22Rv1 (cell line): ENCODE measurements around the gene CETN2.
"Not testable (repeated sequence)": the region's sequence is repeated elsewhere in the genome, so short reads cannot be mapped to it uniquely, and the experiment has no call there.

Source experiments
- H3K27ac ChIP-seq: fragments of 450-650 bp; 2 replicates; pipeline ENCODE4 v1.5.1; 2017
- ZFX ChIP-seq: fragments of 450-650 bp; IDR thresholded peaks from 2 replicates; pipeline ENCODE4 v1.6.1; 2017; ENCODE audit warnings: antibody characterized with exemption, borderline replicate concordance
- TF ChIP-seq, protein P1 (sequence below): fragments of 450-650 bp; IDR thresholded peaks from 2 replicates; pipeline ENCODE4 v1.5.1; 2017; ENCODE audit warnings: mild to moderate bottlenecking

Gene CETN2

DNA sequence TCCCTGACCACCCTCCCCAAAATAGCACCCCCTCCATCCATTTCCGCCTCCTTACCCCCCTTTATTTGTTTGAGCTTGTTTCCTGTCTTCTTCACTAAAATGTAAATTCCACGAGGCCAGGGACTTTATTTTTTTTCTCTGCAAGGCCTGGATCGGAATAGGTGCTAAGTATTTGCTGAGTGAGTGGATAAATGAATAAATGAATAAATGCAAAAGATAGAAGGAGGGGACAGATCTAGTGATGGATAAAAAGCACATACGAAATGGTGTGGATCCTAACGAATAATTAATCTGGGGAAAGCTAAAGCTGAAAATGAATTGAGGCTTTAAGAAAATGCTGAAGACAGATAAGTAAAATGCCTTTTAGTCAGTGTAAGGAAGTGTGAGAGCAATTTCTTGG is 12.2 kb downstream of the CETN2 start:
- no peak overlapping the region for H3K27ac ChIP-seq
- no peak for TF ChIP-seq ZFX
- TF ChIP-seq, protein P1, sequence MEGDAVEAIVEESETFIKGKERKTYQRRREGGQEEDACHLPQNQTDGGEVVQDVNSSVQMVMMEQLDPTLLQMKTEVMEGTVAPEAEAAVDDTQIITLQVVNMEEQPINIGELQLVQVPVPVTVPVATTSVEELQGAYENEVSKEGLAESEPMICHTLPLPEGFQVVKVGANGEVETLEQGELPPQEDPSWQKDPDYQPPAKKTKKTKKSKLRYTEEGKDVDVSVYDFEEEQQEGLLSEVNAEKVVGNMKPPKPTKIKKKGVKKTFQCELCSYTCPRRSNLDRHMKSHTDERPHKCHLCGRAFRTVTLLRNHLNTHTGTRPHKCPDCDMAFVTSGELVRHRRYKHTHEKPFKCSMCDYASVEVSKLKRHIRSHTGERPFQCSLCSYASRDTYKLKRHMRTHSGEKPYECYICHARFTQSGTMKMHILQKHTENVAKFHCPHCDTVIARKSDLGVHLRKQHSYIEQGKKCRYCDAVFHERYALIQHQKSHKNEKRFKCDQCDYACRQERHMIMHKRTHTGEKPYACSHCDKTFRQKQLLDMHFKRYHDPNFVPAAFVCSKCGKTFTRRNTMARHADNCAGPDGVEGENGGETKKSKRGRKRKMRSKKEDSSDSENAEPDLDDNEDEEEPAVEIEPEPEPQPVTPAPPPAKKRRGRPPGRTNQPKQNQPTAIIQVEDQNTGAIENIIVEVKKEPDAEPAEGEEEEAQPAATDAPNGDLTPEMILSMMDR = no peak

DNA sequence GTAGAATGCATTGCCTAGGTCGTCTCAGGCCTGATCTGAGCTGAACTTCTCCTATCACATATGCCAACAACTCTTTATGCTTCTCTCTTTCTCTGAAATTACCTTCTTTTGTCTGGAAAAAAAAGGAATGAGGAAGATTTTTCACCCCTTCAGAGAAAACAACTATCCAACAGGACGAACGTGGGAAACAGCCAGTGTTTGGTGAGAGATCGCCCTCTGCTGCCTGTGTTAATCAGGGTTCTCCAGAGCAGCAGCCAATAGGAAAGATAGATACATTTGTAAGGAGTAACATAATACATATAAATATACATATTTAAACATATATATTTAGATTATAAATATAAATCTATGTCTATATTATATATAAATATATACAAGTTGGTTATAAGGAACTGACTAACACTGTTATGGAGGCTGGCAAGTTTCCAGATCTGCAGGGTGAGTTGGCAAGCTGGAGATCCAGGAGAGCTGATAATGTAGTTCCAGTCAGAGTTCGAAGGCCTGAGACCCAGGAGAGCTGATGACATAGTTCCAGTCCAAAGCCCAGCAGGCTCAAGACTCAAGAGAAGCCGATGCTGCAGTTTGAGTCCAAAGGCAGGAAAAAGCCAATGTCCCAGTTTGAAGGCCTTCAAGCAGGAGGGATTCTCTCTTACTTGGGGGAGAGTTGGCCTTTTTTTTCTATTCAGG is 13.3 kb downstream of the CETN2 start:
- TF ChIP-seq, protein P1 = peak; percentile 51
- no peak for TF ChIP-seq ZFX
- no peak overlapping the region for H3K27ac ChIP-seq

DNA sequence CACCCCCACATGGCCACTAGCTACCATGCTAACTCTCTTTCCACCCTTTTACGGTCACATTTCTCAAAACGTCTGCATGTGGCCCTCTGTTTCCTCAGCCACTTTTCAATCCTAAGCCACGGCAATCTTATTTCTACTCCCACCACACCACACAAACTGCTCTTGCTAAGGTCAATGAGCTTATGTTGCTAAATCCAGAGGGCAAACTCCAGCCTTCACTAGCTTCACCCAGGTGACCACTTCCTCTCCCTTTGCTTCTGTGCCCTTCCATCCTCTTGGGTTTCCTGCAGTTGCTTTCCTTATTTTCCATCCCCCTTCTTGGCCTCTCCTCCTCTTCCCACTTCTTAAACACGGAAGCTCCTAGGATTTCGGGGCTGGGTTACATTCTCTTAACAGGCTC is 16.5 kb downstream of the CETN2 start:
- no peak overlapping the region for H3K27ac ChIP-seq
- TF ChIP-seq ZFX = no peak
- TF ChIP-seq, protein P1 = no peak

DNA sequence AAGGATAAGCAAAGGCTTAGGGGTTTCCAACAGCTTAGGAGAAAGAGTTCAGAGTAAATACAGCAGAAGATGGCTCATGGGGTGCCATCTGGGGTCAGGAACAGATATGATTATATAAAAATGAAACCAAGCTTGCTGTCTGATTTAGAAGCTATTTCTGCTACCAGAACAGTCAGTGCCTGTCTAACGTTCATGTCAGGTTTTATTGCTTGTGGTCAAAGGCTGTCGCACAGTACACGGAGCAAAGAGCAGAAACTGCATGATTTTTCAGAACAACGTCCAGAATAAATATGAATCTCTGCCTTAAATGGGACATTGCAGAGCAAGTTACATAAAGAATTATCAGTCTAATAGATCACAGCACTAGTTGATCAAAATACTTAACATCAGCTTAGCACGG is 17.4 kb downstream of the CETN2 start:
- no peak for TF ChIP-seq ZFX
- TF ChIP-seq, protein P1 = no peak
- H3K27ac ChIP-seq = no peak overlapping the region

DNA sequence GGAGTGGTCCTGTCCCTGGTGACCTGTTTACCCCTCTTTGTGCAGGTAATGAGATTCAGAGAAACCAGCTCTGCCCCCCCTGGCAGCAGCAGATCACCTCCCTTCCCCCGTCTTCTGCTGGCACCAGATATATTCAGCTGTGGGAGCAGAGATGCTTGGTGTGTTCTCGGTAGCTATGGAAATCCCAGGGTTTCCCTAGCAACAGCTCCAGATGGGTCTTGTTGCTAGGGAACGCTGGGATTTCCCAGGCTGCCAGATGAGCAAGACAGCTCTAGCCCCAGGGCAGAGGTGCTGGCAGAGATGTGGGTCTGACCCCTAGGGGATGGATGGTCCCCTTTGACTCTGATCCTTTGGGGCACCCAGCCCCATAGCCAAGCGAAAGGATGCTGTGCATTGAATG is 20.2 kb downstream of the CETN2 start:
- TF ChIP-seq, protein P1 = no peak
- TF ChIP-seq ZFX = no peak
- no peak overlapping the region for H3K27ac ChIP-seq

DNA sequence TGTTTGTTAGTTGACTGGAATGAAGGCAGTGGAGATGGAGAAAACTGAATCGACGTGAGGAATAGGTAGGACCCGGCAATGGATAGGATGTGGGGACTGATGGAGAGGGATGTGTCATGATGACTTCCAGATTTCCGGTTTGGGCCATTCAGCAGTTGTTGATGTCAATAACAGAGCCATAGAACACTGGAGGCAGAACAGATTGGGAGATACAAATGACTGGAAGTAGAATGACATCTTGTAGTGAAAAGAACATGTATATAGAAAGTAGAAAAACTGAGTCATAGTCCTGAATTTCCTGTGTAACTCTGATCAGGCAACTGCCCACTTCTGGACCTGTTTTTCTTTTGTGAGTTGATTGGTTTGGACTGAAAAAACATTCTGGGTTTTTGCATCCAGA is 24.5 kb downstream of the CETN2 start:
- TF ChIP-seq ZFX = no peak
- TF ChIP-seq, protein P1 = no peak
- no peak overlapping the region for H3K27ac ChIP-seq

DNA sequence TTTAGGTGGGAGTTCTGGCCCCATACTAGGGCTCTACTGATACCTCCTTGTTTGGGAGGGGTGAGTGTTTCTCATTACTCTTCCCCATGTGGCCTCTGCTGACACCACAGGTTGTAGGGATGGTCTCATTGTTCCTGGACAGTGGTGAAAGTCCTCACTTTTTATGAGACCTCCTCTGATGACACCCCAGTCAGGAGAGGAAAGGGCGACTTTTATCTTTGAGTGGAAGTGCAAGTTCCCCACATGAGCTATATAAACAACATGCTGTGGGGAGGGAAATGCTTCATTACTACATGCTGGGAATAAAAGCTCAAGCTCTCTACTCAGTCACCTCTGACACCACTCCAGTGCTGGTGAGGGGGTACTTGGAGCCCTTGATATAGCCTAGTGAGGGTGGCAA is 31.6 kb downstream of the CETN2 start:
- TF ChIP-seq, protein P1 = no peak
- TF ChIP-seq ZFX = no peak
- no peak overlapping the region for H3K27ac ChIP-seq

DNA sequence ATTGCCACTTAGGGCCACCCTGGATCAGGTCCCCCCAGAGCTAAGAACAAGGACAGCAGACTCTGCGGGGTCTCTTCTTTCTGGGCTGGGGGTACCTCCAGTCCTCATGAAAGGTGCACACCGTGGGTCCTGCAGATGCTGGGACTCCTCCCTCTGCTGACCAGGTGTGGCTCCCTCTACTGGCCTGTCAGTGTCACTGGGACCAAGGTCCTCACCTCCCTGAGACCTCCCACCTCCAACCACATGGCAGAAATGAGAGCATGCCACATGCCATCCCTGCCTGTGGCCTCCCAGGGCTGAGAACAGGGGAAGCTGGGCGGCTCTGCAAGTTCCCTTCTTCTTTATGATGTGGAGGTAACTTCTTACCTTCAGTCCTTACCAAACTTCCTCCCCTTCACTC is 43.5 kb downstream of the CETN2 start:
- not testable (repeated sequence) for H3K27ac ChIP-seq
